GM18502 (cell line): ENCODE results near the gene SOST.
"Not testable (repeated sequence)": the region's sequence is repeated elsewhere in the genome, so short reads cannot be mapped to it uniquely, and the experiment has no call there.

Experiments used
- ATAC-seq: cut with Tn5 transposase; IDR thresholded peaks from one replicate; pipeline ENCODE4 v1.9.1; 2021; ENCODE audit warnings: mild to moderate bottlenecking; ENCODE audit not compliant: unreplicated experiment, poor library complexity

Gene SOST

GRCh38 chr17:43758497-43759174 lies at the start of gene SOST:
Gene SOST, minus strand, starts transcription at chr17:43758791. Its CDS starts 50 bp downstream, at chr17:43758741.
- ATAC-seq: no peak

DNA sequence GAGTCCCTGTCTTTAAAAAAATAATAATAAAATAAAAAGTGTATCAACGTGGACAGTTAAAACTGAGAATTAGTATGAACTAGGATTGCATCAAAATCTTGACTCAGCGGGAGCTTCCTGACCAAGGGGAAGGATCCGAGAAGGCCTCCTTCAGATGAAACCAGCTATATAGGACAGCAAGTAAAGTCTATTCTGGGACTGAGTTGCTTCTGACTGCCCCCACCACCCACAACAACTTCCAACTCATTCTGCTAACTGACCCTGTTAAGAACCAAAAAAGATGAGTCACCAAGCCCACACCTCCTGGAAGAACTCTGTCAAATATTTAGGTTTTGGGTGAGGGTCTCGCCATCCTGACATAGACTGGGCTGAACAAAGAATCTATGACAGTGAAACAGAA lies 49.5 kb upstream of the SOST start:
- ATAC-seq: no peak

GRCh38 chr17:43805117-43805516 lies 46.5 kb upstream of the SOST start:
- ATAC-seq: no peak

DNA sequence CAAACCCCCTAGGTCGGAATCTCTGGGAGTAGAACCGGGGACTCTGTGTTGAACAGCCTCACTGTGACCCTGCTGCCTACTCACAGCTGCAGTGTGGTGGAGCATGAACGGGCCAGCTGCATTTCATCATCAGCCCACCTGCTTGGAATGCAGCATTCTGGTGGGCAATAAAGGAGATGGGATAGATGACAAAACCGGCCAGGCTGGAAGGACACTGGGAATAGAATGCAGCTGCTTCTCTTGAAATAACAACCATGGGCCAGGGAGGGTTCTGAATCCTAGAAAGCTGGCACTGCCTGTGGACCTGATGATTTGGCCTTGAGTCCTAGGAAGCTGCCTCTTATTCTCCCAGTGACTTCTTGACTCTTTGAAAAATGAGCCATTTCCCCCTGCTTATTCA lies 45.2 kb upstream of the SOST start:
- ATAC-seq: no peak

DNA sequence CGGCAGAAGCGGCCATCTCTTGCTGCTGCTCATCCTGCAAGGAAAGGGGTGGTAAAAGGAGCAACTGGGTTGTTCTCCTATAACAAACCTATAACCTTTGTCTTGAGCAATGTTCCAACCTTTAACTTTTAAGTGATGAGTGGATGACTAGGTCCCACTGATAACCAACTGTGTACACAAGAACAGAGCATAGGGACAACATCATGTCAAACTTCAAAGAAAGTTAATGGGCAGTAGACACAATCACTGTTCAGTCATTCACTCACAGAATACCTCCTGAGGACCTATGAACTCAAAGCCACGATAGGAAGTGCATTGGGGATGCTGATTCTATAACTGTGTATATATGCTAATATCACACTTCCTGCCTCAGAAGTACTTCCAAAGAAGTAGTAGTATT lies 43.3 kb upstream of the SOST start:
- no peak for ATAC-seq

DNA sequence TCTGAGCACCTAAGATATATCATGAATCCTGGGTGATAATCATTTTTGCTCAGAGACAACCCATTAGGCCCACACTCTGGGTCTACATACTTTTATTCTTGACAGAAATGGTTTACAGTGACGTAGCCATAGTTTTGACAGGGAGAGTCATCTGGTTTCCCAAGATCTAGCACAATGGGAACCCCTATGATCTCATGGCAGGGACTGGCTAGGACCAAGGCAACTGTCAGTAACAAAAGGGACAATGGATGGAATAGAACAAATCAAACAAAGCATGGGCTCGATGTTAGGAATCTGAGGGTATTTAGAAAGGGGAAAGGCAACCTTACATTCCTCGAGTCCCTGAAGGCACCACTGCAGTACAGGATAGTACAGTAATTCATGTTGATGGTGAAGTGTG lies 42.1 kb upstream of the SOST start:
- no peak for ATAC-seq

GRCh38 chr17:43799047-43799446 lies 40.5 kb upstream of the SOST start:
- ATAC-seq: no peak

- ATAC-seq: not testable (repeated sequence)
Measured at GRCh38 chr17:43798024-43798423, 39.4 kb upstream of the SOST start.

DNA sequence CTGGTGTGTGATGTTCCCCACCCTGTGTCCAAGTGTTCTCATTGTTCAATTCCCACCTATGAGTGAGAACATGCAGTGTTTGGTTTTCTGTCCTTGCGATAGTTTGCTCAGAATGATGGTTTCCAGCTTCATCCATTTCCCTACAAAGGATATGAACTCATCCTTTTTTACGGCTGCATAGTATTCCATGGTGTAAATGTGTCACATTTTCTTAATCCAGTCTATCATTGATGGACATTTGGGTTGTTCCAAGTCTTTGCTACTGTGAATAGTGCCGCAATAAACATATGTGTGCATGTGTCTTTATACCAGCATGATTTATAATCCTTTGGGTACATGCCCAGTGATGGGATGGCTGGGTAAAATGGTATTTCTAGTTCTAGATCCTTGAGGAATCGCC lies 34.1 kb upstream of the SOST start:
- ATAC-seq: not testable (repeated sequence)

GRCh38 chr17:43791589-43791988 lies 33.0 kb upstream of the SOST start:
- ATAC-seq: no peak

DNA sequence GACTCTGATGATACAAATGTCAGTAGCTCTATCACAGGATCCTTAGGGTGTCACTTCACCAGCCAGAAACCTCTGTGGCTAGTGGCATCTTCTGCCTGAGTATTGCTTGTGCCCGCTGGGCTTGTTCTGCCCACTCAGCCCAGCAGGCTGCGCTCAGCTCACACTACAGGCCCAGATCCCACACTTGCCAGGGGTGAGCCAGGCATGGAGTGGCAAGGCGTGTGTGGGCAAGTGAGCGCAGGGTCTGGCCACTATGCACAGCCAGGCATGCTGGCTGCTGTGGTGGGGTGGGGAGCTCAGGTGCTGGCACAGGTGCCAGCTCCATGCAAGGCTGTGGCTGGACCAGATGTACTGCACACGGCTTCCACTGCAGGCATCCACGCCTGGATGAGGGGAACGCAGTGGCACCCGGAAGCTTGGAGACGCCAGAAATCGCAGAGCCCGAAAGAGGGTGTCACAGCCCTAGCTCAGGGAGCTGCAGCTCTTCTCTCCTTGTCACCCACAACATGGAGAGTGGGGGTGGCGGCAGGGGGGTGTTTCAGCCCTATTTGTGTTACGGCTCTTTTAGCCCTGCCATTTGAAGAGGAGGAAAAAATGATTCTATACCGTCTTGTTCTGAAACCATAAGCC lies 31.8 kb upstream of the SOST start:
- ATAC-seq: no peak

GRCh38 chr17:43789482-43789881 lies 30.9 kb upstream of the SOST start:
- ATAC-seq: no peak

- no peak for ATAC-seq
Measured at GRCh38 chr17:43788540-43788939, 29.9 kb upstream of the SOST start.

GRCh38 chr17:43787728-43788127 lies 29.1 kb upstream of the SOST start:
- ATAC-seq: no peak

- no peak for ATAC-seq
Measured at GRCh38 chr17:43784628-43785101, 26.1 kb upstream of the SOST start.

DNA sequence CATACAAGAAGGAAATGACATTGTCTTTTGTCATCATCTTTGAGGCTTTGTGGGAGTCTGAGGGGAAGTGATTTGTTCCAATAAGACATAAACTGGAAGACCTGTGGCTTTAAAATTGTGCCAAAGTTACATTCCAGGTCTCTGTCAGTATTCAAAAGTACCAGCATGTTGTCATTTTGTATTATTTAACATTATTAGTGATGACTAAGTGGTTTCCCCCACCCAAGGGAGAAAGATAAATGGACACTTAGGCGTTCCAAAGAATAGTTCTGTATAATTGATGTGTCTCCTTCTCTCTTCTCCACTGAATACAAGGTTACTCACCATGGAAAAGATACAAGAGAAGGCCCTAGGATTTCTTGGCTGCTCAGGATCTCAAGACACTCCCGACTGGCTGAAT lies 25.5 kb upstream of the SOST start:
- ATAC-seq: no peak

DNA sequence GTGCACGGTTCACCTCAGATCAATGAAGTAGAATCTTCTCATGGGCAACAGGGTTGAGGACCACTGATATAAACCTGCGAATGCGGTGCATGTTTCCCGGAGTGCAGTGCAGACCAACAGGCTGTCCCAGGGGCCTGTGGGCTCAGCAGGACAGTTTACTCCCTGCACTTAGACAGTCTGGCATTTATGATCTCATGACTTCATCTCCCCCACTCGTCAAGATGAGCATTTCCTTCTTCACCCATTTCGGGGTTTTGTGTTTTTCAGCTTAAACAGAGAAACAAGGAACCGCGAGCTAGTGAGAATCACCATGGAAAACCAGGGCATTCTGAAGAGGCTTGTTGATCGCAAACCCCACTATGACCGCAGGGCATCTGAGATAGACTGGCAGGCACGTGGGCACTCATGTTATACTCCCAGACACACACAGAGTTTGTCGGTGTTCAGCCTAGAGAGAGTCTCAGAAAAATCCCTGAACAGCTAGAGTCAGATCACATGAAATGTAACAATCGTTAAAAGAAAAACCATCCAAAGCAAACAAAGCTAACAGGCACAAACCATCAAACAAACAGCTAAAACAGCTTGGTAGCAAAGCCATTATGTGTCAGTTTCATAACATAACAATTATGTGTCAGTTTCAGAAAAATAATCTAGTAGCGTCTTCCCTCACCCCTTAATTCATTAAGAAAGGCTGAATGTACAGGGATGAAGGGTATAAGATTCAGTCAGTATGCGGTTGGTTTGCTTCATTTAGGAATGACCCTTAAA lies 24.5 kb upstream of the SOST start:
- no peak for ATAC-seq

DNA sequence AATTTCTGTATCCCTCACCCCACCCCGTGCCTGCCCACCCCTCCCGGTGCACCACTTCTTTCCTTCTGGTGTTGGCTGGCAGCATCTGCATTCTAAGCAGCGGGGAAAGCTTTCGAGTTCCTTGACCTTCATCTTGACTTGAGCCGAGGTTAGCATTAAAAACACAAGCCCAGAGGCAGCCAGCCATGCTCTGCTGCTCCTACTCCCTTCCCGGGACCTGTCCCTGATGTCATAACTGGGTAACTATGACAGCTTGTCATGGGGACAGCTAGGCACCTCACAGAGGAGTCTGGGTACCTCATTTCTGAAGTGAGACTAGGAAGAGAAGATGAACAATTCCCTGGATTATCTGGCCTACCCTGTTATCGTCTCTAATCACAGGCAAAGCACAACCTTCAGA lies 21.5 kb upstream of the SOST start, which contains the start of gene CFAP97D1:
Gene CFAP97D1 (plus strand): TSS at position 301 of the 400 bp plus-strand sequence. CDS start 28 bp downstream, at position 329.
- no peak for ATAC-seq

GRCh38 chr17:43779145-43780125 lies 20.8 kb upstream of the SOST start:
- ATAC-seq: no peak
